Transverse colon (tissue), 3 donors: Measurements from ENCODE around the gene HDAC2.

Experiments used
- CTCF ChIP-seq, 5 experiments: fragments of 200-600 bp in 3 of 5; fragments of 450-650 bp in 2 of 5; sonication (generic) in 3 of 5; IDR thresholded peaks; 1 replicate in 2 of 5; 2 replicates in 3 of 5; pipeline ENCODE4 v1.5.1; 2016 to 2017; ENCODE audit warnings: antibody characterized with exemption in 5 of 5, inconsistent platforms in 3 of 5, mild to moderate bottlenecking in 2 of 5, moderate library complexity in 1 of 5
- EP300 ChIP-seq: sonication (generic); formaldehyde crosslinking; IDR thresholded peaks from one replicate; pipeline ENCODE4 v1.6.1; 2017; ENCODE audit warnings: antibody characterized with exemption, low read depth
- POLR2A ChIP-seq: fragments of 450-650 bp; IDR thresholded peaks from one replicate; pipeline ENCODE4 v1.6.1; 2016; ENCODE audit warnings: antibody characterized with exemption, mild to moderate bottlenecking, moderate library complexity

GRCh38 chr6:113908801-113909200 lies 62.1 kb downstream of the HDAC2 start:
- TF ChIP-seq CTCF (IDR thresholded peaks at IDR 0.05) (no peak), POLR2A (no peak), EP300 (no peak)
